PFSK-1 (cell line): ENCODE measurements around the gene HMCES.

ENCODE experiments used
- SIN3A ChIP-seq: IDR thresholded peaks from 2 replicates; pipeline ENCODE4 v1.6.1; 2012; ENCODE audit warnings: mild to moderate bottlenecking, low read length, moderate library complexity, borderline replicate concordance; ENCODE audit not compliant: insufficient read depth
- TF ChIP-seq, protein P1 (sequence below), 2 experiments: IDR thresholded peaks; 2 replicates each; pipeline versions ENCODE4 v1.6.1 to v1.8.0; 2011 to 2012; ENCODE audit warnings: low read depth in 2 of 2, low read length in 2 of 2, control low read depth in 1 of 2, inconsistent platforms in 1 of 2, mild to moderate bottlenecking in 1 of 2, moderate library complexity in 1 of 2; ENCODE audit not compliant: insufficient read depth in 1 of 2

DNA sequence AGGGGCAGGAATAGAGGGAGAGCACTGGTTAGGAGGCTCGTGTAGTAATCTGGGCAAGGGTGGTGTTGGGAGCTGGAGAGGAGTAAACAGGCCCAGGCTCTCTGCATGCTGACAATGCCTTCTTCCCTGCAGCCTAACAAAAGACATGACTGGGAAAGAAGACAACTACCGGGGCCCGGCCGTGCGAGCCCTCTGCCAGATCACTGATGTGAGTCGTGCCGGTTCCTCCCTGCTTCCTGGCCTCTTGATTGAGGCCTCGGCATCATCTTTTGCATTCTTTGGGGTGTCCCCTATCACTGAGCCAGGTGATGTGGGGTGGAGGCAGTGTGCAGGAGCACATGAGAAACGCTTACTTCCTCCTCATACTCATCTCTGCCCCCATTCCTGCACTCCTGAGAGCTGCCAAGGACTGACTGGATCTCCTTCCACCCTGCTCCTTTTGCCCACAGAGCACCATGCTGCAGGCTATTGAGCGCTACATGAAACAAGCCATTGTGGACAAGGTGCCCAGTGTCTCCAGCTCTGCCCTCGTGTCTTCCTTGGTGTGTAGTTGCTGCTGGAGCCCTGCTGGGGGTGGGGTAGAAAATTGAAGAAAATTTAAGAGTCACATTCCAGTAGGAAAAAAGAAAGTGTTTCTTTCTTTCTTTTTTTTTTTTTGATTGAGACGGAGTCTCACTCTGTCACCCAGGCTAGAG, 24.0 kb upstream of the HMCES start:
- TF ChIP-seq, protein P1, sequence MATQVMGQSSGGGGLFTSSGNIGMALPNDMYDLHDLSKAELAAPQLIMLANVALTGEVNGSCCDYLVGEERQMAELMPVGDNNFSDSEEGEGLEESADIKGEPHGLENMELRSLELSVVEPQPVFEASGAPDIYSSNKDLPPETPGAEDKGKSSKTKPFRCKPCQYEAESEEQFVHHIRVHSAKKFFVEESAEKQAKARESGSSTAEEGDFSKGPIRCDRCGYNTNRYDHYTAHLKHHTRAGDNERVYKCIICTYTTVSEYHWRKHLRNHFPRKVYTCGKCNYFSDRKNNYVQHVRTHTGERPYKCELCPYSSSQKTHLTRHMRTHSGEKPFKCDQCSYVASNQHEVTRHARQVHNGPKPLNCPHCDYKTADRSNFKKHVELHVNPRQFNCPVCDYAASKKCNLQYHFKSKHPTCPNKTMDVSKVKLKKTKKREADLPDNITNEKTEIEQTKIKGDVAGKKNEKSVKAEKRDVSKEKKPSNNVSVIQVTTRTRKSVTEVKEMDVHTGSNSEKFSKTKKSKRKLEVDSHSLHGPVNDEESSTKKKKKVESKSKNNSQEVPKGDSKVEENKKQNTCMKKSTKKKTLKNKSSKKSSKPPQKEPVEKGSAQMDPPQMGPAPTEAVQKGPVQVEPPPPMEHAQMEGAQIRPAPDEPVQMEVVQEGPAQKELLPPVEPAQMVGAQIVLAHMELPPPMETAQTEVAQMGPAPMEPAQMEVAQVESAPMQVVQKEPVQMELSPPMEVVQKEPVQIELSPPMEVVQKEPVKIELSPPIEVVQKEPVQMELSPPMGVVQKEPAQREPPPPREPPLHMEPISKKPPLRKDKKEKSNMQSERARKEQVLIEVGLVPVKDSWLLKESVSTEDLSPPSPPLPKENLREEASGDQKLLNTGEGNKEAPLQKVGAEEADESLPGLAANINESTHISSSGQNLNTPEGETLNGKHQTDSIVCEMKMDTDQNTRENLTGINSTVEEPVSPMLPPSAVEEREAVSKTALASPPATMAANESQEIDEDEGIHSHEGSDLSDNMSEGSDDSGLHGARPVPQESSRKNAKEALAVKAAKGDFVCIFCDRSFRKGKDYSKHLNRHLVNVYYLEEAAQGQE (IDR thresholded peaks at IDR 0.05; ENCODE audit: insufficient read depth in 1 of 2, low read depth in 2 of 2, low read length in 2 of 2), result no peak
- no peak for TF ChIP-seq SIN3A
